Adrenal gland (tissue), 12 donors: ENCODE measurements around the gene SCYGR8. TPM values are rescaled to one million over a fixed set of nuclear protein-coding genes. Genes with fewer than 3 reads are reported as not detected.
A peak's percentile ranks its signal among the peaks of the same experiment; 100 is the strongest.

Source experiments
- DNase-seq, 7 donors: peaks; one replicate each; pipeline ENCODE4 v3.0.0-alpha.2; 2019 to 2020
- H3K27ac ChIP-seq, 5 donors: fragments of 200-600 bp; sonication (generic) in 4 of 5; 1 replicate in 3 of 5; 2 replicates in 2 of 5; pipeline versions ENCODE4 v1.5.1 to v1.8.0; 2016 to 2020; ENCODE audit warnings: mild to moderate bottlenecking in 1 of 5
- H3K27me3 ChIP-seq: fragments of 200-600 bp; 2 replicates; pipeline ENCODE4 v1.8.0; 2021
- H3K36me3 ChIP-seq, 2 donors: fragments of 200-600 bp; replicated peaks in 1 of 2; 1 replicate in 1 of 2; 2 replicates in 1 of 2; pipeline versions ENCODE4 v1.5.1 to v1.8.0; 2018 to 2022
- H3K4me1 ChIP-seq, 2 donors: fragments of 200-600 bp; replicated peaks in 1 of 2; 1 replicate in 1 of 2; 2 replicates in 1 of 2; pipeline versions ENCODE4 v1.5.1 to v1.8.0; 2018 to 2021
- H3K4me3 ChIP-seq, 4 donors: fragments of 200-600 bp; sonication (generic) in 3 of 4; one replicate each; pipeline ENCODE4 v1.5.1; 2016 to 2018
- H3K9me3 ChIP-seq, 3 donors: fragments of 200-600 bp; sonication (generic) in 1 of 3; replicated peaks in 1 of 3; 1 replicate in 2 of 3; 2 replicates in 1 of 3; pipeline versions ENCODE4 v1.5.1 to v1.8.0; 2016 to 2021
- POLR2A ChIP-seq, 2 donors: fragments of 450-650 bp; IDR thresholded peaks; one replicate each; pipeline ENCODE4 v1.6.1; 2017; ENCODE audit warnings: antibody characterized with exemption in 2 of 2, mild to moderate bottlenecking in 2 of 2, moderate library complexity in 1 of 2
- WGBS, 4 donors: extraction: QIAGEN DNeasy Blood & Tissue Kit in 2 of 4; methylation state at CpG; one replicate each; pipeline versions ENCODE4 v1.1.5 to v1.1.7; 2013 to 2017; 5-methylcytosine and 5-hydroxymethylcytosine counted together
- intact Hi-C, 2 donors: fragments of 100-400 bp; cut with DNase I; formaldehyde crosslinking; loops; one replicate each; pipeline versions ENCODE4 v1.14.1 to v1.15.0; 2022 to 2023
- polyA plus RNA-seq, 3 donors: library from polyadenylated mRNA; stranded (reverse); fragments of 200-250 nt in 2 of 3; fragments of 350-450 nt in 1 of 3; fragmentation: Illumina TruSeq in 1 of 3; extraction: RNeasy Lipid Tissue Mini Kit (QIAGEN cat#74804) in 1 of 3; gene quantifications; one replicate each; pipeline ENCODE4 v1.2.3, GENCODE V29; 2013 to 2014
- total RNA-seq, 9 donors: library from RNA; depleted of rRNA in 4 of 9; stranded (reverse); fragments of >200 nt in 4 of 9; fragments of 120-200 nt in 1 of 9; fragmentation: NEBNext Ultra II Directional in 1 of 9; extraction: Animal tissue kit (Norgen Biotek cat#: 25700) in 1 of 9; gene quantifications; one replicate each; pipeline versions ENCODE4 v1.1.0 to v1.2.4, GENCODE V29; 2013 to 2023
- TF ChIP-seq, protein P1 (sequence below), 6 experiments: fragments of 450-650 bp in 4 of 6; fragments of 200-600 bp in 2 of 6; sonication (generic) in 1 of 6; IDR thresholded peaks; 1 replicate in 5 of 6; 2 replicates in 1 of 6; pipeline versions ENCODE4 v1.5.1 to v1.8.0; 2016 to 2021; ENCODE audit warnings: antibody characterized with exemption in 6 of 6, mild to moderate bottlenecking in 2 of 6, moderate library complexity in 1 of 6
- donor health status: healthy with polysubstance abuse.
- donor health status: Bipolar disorder and iron deficiency.
- donor health status: DM: yes; HTN: yes; CAD: no.
- donor health status: DM: no; HTN: no; CAD: no.
- donor health status: DM: no; HTN: no; CAD: no.
- donor health status: DM: yes; HTN: yes; CAD: no.

The SCYGR8 gene
- total and polyA plus RNA-seq, 12 donors, result not detected

DNA sequence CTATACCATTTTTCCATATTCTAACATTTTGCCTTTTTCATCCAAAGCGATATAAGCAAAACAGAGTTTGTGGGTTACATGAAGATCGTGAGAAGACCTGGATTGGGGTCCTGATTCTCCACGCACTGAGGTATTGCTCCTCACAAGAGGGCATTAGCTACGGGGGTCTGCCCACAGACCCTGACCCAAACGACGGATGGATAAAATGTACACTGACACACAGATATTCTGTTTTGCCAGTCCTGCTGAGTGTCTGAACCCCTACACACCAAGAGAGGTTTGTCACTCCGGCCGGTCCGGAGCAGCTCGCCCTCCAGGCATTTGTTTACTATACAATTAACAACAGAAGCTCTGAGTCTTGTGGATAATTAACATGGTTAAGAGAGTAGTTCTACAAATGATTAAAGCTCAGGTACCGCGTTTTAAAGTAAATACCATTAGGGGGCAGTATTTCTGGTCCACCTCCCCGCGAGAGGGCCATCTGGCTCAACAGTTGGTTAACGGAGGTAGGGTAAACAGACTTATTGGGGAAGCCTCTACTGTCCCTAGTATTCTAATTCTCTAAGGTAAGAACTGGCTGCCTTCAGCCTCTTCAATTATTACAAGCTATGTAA lies 28.4 kb downstream of the SCYGR8 start:
- Histone ChIP-seq H3K9me3 (no peaks in the 10 kb centered on the region), H3K4me3 (no peak overlapping the region), H3K27me3 (no peaks in the 10 kb centered on the region), H3K4me1 (no peaks in the 10 kb centered on the region), H3K27ac (no peak overlapping the region), H3K36me3 (no peaks in the 10 kb centered on the region)
- 60 to 68% (median 64%) methylated on average over 15 of the region's 15 CpGs for WGBS, 4 donors
- TF ChIP-seq POLR2A (IDR thresholded peaks at IDR 0.05), result no peak
- TF ChIP-seq, protein P1, sequence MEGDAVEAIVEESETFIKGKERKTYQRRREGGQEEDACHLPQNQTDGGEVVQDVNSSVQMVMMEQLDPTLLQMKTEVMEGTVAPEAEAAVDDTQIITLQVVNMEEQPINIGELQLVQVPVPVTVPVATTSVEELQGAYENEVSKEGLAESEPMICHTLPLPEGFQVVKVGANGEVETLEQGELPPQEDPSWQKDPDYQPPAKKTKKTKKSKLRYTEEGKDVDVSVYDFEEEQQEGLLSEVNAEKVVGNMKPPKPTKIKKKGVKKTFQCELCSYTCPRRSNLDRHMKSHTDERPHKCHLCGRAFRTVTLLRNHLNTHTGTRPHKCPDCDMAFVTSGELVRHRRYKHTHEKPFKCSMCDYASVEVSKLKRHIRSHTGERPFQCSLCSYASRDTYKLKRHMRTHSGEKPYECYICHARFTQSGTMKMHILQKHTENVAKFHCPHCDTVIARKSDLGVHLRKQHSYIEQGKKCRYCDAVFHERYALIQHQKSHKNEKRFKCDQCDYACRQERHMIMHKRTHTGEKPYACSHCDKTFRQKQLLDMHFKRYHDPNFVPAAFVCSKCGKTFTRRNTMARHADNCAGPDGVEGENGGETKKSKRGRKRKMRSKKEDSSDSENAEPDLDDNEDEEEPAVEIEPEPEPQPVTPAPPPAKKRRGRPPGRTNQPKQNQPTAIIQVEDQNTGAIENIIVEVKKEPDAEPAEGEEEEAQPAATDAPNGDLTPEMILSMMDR (IDR thresholded peaks at IDR 0.05), result no peak
- intact Hi-C loops, result no loop called here
- no peak for DNase-seq

DNA sequence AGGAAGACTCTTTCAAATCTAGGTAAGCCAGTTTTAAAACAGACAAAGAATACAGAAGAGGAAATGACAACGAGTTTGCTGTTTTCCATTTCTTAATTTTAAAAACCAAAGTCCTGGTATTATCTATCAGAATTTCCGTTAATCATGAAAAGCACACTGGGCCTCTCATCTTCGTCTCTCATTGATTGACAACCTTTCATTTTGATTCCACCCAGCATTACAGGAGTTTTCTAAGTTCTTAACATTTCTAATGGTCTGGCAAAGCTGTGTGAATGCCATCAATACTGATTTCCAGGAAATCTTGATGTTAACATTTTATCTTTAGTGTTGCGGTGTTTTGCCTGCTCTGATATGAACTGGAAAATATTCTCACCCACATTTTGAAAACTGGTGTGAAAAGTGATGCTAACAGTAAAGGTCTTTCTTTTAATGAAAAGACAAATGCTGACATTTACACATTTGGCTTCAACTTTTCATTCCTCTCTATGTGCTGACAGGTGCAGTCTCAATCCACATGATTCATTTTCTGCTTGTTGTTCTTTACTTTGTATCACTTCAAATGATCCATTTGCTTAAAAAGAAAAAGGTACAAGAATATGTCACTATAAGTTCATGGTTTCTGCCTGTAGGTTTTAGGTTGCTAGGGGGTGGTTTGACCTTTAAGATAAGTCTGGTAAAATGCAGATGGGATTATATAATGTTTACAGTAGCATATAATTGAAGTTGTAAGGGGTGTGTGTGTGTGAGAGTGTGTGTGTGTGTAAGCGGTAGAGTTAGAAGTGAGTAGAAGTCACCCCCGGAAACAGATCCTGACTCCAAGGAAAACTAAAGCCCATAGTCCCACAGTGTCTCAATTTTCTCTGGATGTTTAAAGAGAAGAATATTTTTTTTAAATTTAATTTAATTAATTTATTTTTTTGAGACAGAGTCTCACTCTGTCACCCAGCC lies 29.5 kb downstream of the SCYGR8 start:
- H3K27ac ChIP-seq, result no peak overlapping the region
- no peaks in the 10 kb centered on the region for H3K9me3 ChIP-seq
- WGBS, 4 donors, result 82 to 89% (median 84%) methylated on average over 6 of the region's 6 CpGs
- no peak overlapping the region for H3K4me3 ChIP-seq
- H3K4me1 ChIP-seq, result no peaks in the 10 kb centered on the region
- TF ChIP-seq, protein P1 (IDR thresholded peaks at IDR 0.05), result no peak
- TF ChIP-seq POLR2A (IDR thresholded peaks at IDR 0.05), result no peak
- intact Hi-C loops, result no loop called here
- H3K36me3 ChIP-seq, result no peaks in the 10 kb centered on the region
- no peak for DNase-seq
- H3K27me3 ChIP-seq, result no peaks in the 10 kb centered on the region

DNA sequence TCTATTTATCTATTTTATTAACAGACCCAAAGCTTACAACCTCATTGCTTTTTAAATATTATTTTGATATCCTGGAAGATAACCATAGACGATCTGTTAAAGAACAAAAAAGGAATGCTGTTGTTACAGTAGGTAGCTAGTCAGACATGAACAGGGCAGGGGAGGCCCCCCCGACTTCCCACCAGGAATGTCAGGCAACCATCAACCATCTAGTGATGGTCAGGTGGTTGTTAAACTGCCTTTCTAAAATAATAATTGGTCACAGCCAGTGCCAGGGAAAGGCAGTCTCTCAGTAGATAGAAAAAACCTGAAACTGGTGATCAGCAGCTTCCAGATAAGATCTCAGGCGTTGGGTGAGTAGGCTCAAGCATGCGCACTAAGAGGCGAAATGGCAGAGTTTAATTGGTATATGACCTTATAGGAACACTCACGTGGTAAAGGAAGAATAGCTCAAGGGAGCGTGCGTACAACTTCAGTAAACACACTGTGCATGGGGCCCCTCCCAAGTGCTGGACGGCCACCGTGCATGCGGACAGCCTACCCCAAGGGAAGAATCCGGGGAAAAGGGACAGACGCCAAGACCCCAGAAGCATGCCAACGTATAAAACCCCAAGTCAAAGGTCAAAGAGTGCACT lies 35.4 kb downstream of the SCYGR8 start:
- peak in 1 of 7 donors; percentile 28 for DNase-seq
- intact Hi-C loops, result no loop called here
- 63 to 77% (median 67%) methylated on average over 14 of the region's 14 CpGs for WGBS, 4 donors
- Histone ChIP-seq H3K9me3 (no peaks in the 10 kb centered on the region), H3K36me3 (no peaks in the 10 kb centered on the region), H3K27ac (no peak overlapping the region), H3K4me3 (no peak overlapping the region), H3K27me3 (no peaks in the 10 kb centered on the region), H3K4me1 (no peaks in the 10 kb centered on the region)
- no peak for TF ChIP-seq POLR2A (IDR thresholded peaks at IDR 0.05)
- TF ChIP-seq, protein P1 (IDR thresholded peaks at IDR 0.05), result no peak

DNA sequence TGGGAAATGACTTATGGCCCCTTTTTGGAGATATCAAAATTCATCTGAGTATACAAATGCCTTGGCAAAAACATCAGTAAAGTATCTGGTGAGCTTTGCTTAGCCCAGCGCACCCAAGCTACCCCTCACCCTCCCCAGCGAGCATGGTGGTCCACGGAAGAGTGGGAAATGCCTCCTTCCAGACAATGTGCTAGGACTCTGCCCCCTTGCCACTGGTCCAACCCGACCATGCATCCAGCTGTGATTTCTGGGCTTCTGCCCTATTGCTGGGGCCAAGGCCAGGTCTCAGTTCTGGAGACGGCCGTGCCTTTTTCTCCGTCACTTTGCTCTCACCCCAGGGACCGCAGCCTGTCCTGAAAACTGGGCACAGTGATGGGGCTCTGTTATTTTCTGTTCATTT lies 36.1 kb downstream of the SCYGR8 start:
- 75 to 89% (median 83%) methylated on average over 8 of the region's 8 CpGs for WGBS, 4 donors
- DNase-seq, result peak in 1 of 7 donors; percentile 9
- Histone ChIP-seq H3K4me1 (no peaks in the 10 kb centered on the region), H3K4me3 (no peak overlapping the region), H3K36me3 (no peaks in the 10 kb centered on the region), H3K27ac (no peak overlapping the region), H3K27me3 (no peaks in the 10 kb centered on the region), H3K9me3 (no peaks in the 10 kb centered on the region)
- intact Hi-C loops, result no loop called here
- TF ChIP-seq POLR2A (IDR thresholded peaks at IDR 0.05), result no peak
- TF ChIP-seq, protein P1 (IDR thresholded peaks at IDR 0.05), result no peak
